MM.1S (cell line): Measurements from ENCODE around the gene KRTAP6-3.

Source experiments
- EZH2 ChIP-seq: fragments of 300-600 bp; sonication (generic); optimal IDR thresholded peaks from 2 replicates; pipeline ENCODE3; 2017; ENCODE audit warnings: low read depth, mild to moderate bottlenecking, antibody characterized with exemption, low read length, mixed read lengths
- EZH2phosphoT487 ChIP-seq: fragments of 300-600 bp; sonication (generic); IDR thresholded peaks from 2 replicates; pipeline ENCODE4 v1.6.1; 2018; ENCODE audit warnings: antibody characterized with exemption, low read length
- TF ChIP-seq, protein P1 (sequence below): fragments of 300-600 bp; sonication (generic); IDR thresholded peaks from 2 replicates; pipeline ENCODE4 v1.5.1; 2016; ENCODE audit warnings: antibody characterized with exemption, low read length, mixed read lengths

GRCh38 chr21:30579346-30579745 lies 12.9 kb upstream of the KRTAP6-3 start:
- TF ChIP-seq EZH2phosphoT487 (no peak), EZH2 (no peak)
- TF ChIP-seq, protein P1, sequence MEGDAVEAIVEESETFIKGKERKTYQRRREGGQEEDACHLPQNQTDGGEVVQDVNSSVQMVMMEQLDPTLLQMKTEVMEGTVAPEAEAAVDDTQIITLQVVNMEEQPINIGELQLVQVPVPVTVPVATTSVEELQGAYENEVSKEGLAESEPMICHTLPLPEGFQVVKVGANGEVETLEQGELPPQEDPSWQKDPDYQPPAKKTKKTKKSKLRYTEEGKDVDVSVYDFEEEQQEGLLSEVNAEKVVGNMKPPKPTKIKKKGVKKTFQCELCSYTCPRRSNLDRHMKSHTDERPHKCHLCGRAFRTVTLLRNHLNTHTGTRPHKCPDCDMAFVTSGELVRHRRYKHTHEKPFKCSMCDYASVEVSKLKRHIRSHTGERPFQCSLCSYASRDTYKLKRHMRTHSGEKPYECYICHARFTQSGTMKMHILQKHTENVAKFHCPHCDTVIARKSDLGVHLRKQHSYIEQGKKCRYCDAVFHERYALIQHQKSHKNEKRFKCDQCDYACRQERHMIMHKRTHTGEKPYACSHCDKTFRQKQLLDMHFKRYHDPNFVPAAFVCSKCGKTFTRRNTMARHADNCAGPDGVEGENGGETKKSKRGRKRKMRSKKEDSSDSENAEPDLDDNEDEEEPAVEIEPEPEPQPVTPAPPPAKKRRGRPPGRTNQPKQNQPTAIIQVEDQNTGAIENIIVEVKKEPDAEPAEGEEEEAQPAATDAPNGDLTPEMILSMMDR, result no peak
